NT2/D1 (cell line): ENCODE data around the gene DIS3L.
"Not testable (repeated sequence)": the region's sequence is repeated elsewhere in the genome, so short reads cannot be mapped to it uniquely, and the experiment has no call there.

Experiments used
- DNase-seq: peaks from one replicate; pipeline ENCODE4 v3.0.0-alpha.2; 2011; ENCODE audit warnings: low read depth, low spot score
- H3K27me3 ChIP-seq: 2 replicates; pipeline ENCODE4 v1.6.0; 2011; ENCODE audit warnings: mild to moderate bottlenecking; ENCODE audit not compliant: insufficient read length, insufficient read depth
- H3K36me3 ChIP-seq: 2 replicates; pipeline ENCODE4 v1.6.1; 2011; ENCODE audit warnings: mild to moderate bottlenecking, low read length, mixed read lengths; ENCODE audit not compliant: insufficient read depth, insufficient read length
- H3K4me1 ChIP-seq: 2 replicates; pipeline ENCODE4 v1.5.1; 2011; ENCODE audit not compliant: insufficient read depth, insufficient read length
- H3K4me3 ChIP-seq: 2 replicates; pipeline ENCODE4 v1.5.1; 2011; ENCODE audit warnings: low read depth; ENCODE audit not compliant: insufficient read length
- H3K9ac ChIP-seq: 2 replicates; pipeline ENCODE4 v1.6.0; 2011; ENCODE audit warnings: low read depth; ENCODE audit not compliant: insufficient read length
- H3K9me3 ChIP-seq: 2 replicates; pipeline ENCODE4 v1.5.1; 2011; ENCODE audit warnings: mild to moderate bottlenecking, low read length; ENCODE audit not compliant: insufficient read depth
- SUZ12 ChIP-seq: IDR thresholded peaks from 2 replicates; pipeline ENCODE4 v1.6.1; 2011; ENCODE audit not compliant: insufficient read length, insufficient read depth; ENCODE audit errors: extremely low read depth
- YY1 ChIP-seq: IDR thresholded peaks from 2 replicates; pipeline ENCODE4 v1.6.1; 2011; ENCODE audit not compliant: insufficient read length, insufficient read depth
- ZNF274 ChIP-seq: IDR thresholded peaks from 2 replicates; pipeline ENCODE4 v1.6.1; 2011; ENCODE audit warnings: mild to moderate bottlenecking, low read depth, low read length

The DIS3L gene

GRCh38 chr15:66293419-66294156, at the start of gene DIS3L:
Gene DIS3L, plus strand, starts transcription at chr15:66293568. Its CDS starts 29 bp downstream, at chr15:66293597.
- Histone ChIP-seq H3K9me3 (no peaks in the 10 kb centered on the region), H3K4me1 (peaks cover 5% of the 10 kb centered on the region), H3K9ac (peak within 1 kb of the TSS; percentile 90), H3K36me3 (peaks cover 12% of the 10 kb centered on the region), H3K4me3 (peak within 1 kb of the TSS; percentile 68), H3K27me3 (peaks cover 3% of the 10 kb centered on the region)
- TF ChIP-seq SUZ12 (no peak), YY1 (no peak), ZNF274 (no peak)
- no peak for DNase-seq

- not testable (repeated sequence) for H3K27me3 ChIP-seq, H3K9me3 ChIP-seq, H3K4me3 ChIP-seq, H3K4me1 ChIP-seq, DNase-seq, H3K9ac ChIP-seq, H3K36me3 ChIP-seq
Observed at GRCh38 chr15:66245832-66246231, 47.5 kb upstream of the DIS3L start.

GRCh38 chr15:66246937-66247336, 46.4 kb upstream of the DIS3L start:
- H3K4me1 ChIP-seq, result peaks cover 11% of the 10 kb centered on the region
- no peak overlapping the region for H3K4me3 ChIP-seq
- no peaks in the 10 kb centered on the region for H3K36me3 ChIP-seq
- no peak overlapping the region for H3K9ac ChIP-seq
- H3K27me3 ChIP-seq, result peaks cover 17% of the 10 kb centered on the region
- TF ChIP-seq YY1, result no peak
- TF ChIP-seq SUZ12, result no peak
- TF ChIP-seq ZNF274, result no peak
- DNase-seq, result no peak
- H3K9me3 ChIP-seq, result no peaks in the 10 kb centered on the region

GRCh38 chr15:66249605-66250174, 43.7 kb upstream of the DIS3L start:
- Histone ChIP-seq H3K27me3 (peaks cover 43% of the 10 kb centered on the region), H3K9ac (no peak overlapping the region), H3K4me3 (no peak overlapping the region), H3K36me3 (no peaks in the 10 kb centered on the region), H3K9me3 (no peaks in the 10 kb centered on the region), H3K4me1 (peaks cover 14% of the 10 kb centered on the region)
- TF ChIP-seq ZNF274, result no peak
- no peak for TF ChIP-seq SUZ12
- no peak for TF ChIP-seq YY1
- no peak for DNase-seq

GRCh38 chr15:66251065-66251789, 42.1 kb upstream of the DIS3L start:
- peaks cover 16% of the 10 kb centered on the region for H3K4me1 ChIP-seq
- H3K27me3 ChIP-seq, result peaks cover 58% of the 10 kb centered on the region
- no peak for DNase-seq
- no peaks in the 10 kb centered on the region for H3K36me3 ChIP-seq
- TF ChIP-seq ZNF274 (no peak), SUZ12 (no peak)
- no peaks in the 10 kb centered on the region for H3K9me3 ChIP-seq
- H3K9ac ChIP-seq, result peak overlapping the region; percentile 53
- H3K4me3 ChIP-seq, result no peak overlapping the region

- no peak for DNase-seq
- Histone ChIP-seq H3K9me3 (no peaks in the 10 kb centered on the region), H3K36me3 (no peaks in the 10 kb centered on the region), H3K9ac (peak overlapping the region; percentile 76), H3K4me3 (peak overlapping the region; percentile 69), H3K27me3 (peaks cover 64% of the 10 kb centered on the region), H3K4me1 (peaks cover 16% of the 10 kb centered on the region)
- no peak for TF ChIP-seq SUZ12
- no peak for TF ChIP-seq ZNF274
- no peak for TF ChIP-seq YY1
Observed at GRCh38 chr15:66251790-66252684, 41.3 kb upstream of the DIS3L start.
